HG03196 (cell line): ENCODE results near the gene COL4A2.
"Not testable (repeated sequence)": the region's sequence is repeated elsewhere in the genome, so short reads cannot be mapped to it uniquely, and the experiment has no call there.

ENCODE experiments used
- ATAC-seq: cut with Tn5 transposase; IDR thresholded peaks from one replicate; pipeline ENCODE4 v1.9.1; 2021; ENCODE audit not compliant: unreplicated experiment

COL4A2 gene

GRCh38 chr13:110524541-110525257 is 217.6 kb downstream of the COL4A2 start:
- no peak for ATAC-seq

- ATAC-seq: peak; percentile 81
Measured at GRCh38 chr13:110525328-110526319, 218.5 kb downstream of the COL4A2 start.

GRCh38 chr13:110528371-110528770 is 221.3 kb downstream of the COL4A2 start:
- no peak for ATAC-seq

- no peak for ATAC-seq
Measured at GRCh38 chr13:110528911-110529310, 221.8 kb downstream of the COL4A2 start.

GRCh38 chr13:110529522-110530311 is 222.6 kb downstream of the COL4A2 start:
- ATAC-seq: no peak

GRCh38 chr13:110531100-110531499 is 224.0 kb downstream of the COL4A2 start:
- no peak for ATAC-seq

GRCh38 chr13:110531671-110532083 is 224.6 kb downstream of the COL4A2 start:
- no peak for ATAC-seq

- ATAC-seq: not testable (repeated sequence)
Measured at GRCh38 chr13:110532258-110532657, 225.2 kb downstream of the COL4A2 start.

GRCh38 chr13:110533771-110534670 is 226.9 kb downstream of the COL4A2 start:
- no peak for ATAC-seq

GRCh38 chr13:110535526-110535925 is 228.4 kb downstream of the COL4A2 start:
- no peak for ATAC-seq

GRCh38 chr13:110536006-110536693 is 229.1 kb downstream of the COL4A2 start:
- no peak for ATAC-seq

- peak; percentile 69 for ATAC-seq
Measured at GRCh38 chr13:110538632-110539031, 231.5 kb downstream of the COL4A2 start.

GRCh38 chr13:110539894-110540293 is 232.8 kb downstream of the COL4A2 start:
- ATAC-seq: no peak

GRCh38 chr13:110540871-110541525 is 233.9 kb downstream of the COL4A2 start:
- ATAC-seq: no peak

GRCh38 chr13:110541526-110541920 is 234.4 kb downstream of the COL4A2 start:
- ATAC-seq: no peak

- ATAC-seq: no peak
Measured at GRCh38 chr13:110542169-110542796, 235.2 kb downstream of the COL4A2 start.

GRCh38 chr13:110546378-110546777 is 239.3 kb downstream of the COL4A2 start:
- ATAC-seq: no peak

GRCh38 chr13:110546926-110547325 is 239.8 kb downstream of the COL4A2 start:
- ATAC-seq: no peak
